Esophagus muscularis mucosa (tissue), 4 donors: ENCODE results near the gene VSNL1.

Experiments used
- CTCF ChIP-seq, 3 experiments: fragments of 200-600 bp in 2 of 3; fragments of 450-650 bp in 1 of 3; sonication (generic) in 2 of 3; IDR thresholded peaks; one replicate each; pipeline ENCODE4 v1.5.1; 2017 to 2019; ENCODE audit warnings: antibody characterized with exemption in 3 of 3, mild to moderate bottlenecking in 2 of 3, moderate library complexity in 1 of 3
- EP300 ChIP-seq: sonication (generic); formaldehyde crosslinking; IDR thresholded peaks from one replicate; pipeline ENCODE4 v1.6.1; 2017; ENCODE audit warnings: antibody characterized with exemption
- POLR2A ChIP-seq: fragments of 450-650 bp; IDR thresholded peaks from one replicate; pipeline ENCODE4 v1.6.1; 2017; ENCODE audit warnings: antibody characterized with exemption, moderate library complexity, mild to moderate bottlenecking, low read depth
- POLR2AphosphoS5 ChIP-seq, 2 donors: sonication (generic); formaldehyde crosslinking; IDR thresholded peaks; one replicate each; pipeline ENCODE4 v1.6.1; 2017; ENCODE audit warnings: antibody characterized with exemption in 2 of 2

- no peak for TF ChIP-seq CTCF (IDR thresholded peaks at IDR 0.05)
- no peak for TF ChIP-seq EP300
- TF ChIP-seq POLR2A, result no peak
- TF ChIP-seq POLR2AphosphoS5 (IDR thresholded peaks at IDR 0.05), result no peak
Observed at GRCh38 chr2:17536416-17536815, 4.1 kb upstream of the VSNL1 start.
